NOMO-1 treated with DMSO at 0.1 percent for 48 hours (cell line): ENCODE data around the gene C5orf34.
"Not testable (repeated sequence)": the region's sequence is repeated elsewhere in the genome, so short reads cannot be mapped to it uniquely, and the experiment has no call there.

ENCODE experiments used
- DNase-seq: peaks from one replicate; lab custom pipeline; 2025; ENCODE audit not compliant: unreplicated experiment; lab: John Stamatoyannopoulos, UW

Gene C5orf34

GRCh38 chr5:43520615-43521014 lies 5.7 kb upstream of the C5orf34 start:
- no peak for DNase-seq

GRCh38 chr5:43515678-43516048 lies 715 bp upstream of the C5orf34 start:
- no peak for DNase-seq

- DNase-seq = no peak
Measured at GRCh38 chr5:43514471-43514815, 505 bp downstream of the C5orf34 start.

GRCh38 chr5:43514025-43514424 lies 923 bp downstream of the C5orf34 start:
- DNase-seq = no peak

- DNase-seq = not testable (repeated sequence)
Measured at GRCh38 chr5:43511062-43511461, 3.9 kb downstream of the C5orf34 start.

GRCh38 chr5:43498581-43498980 lies 16.4 kb downstream of the C5orf34 start:
- no peak for DNase-seq

GRCh38 chr5:43497311-43498104 lies 17.4 kb downstream of the C5orf34 start:
- DNase-seq = no peak

GRCh38 chr5:43491326-43491725 lies 23.6 kb downstream of the C5orf34 start:
- DNase-seq = no peak

GRCh38 chr5:43486353-43486752 lies 28.6 kb downstream of the C5orf34 start:
- DNase-seq = no peak

GRCh38 chr5:43485406-43485805 lies 29.5 kb downstream of the C5orf34 start:
- DNase-seq = peak; percentile 95

GRCh38 chr5:43484106-43484849 lies 30.7 kb downstream of the C5orf34 start:
- DNase-seq = peak; percentile 96

GRCh38 chr5:43483298-43484105 lies 31.4 kb downstream of the C5orf34 start, which contains the start of gene TMEM267:
Gene TMEM267, minus strand, starts transcription at chr5:43483865. Its CDS starts 29,896 bp downstream, at chr5:43453969.
- peak; percentile 97 for DNase-seq

- DNase-seq = no peak
Measured at GRCh38 chr5:43482490-43483297, 32.3 kb downstream of the C5orf34 start.

GRCh38 chr5:43469671-43470391 lies 45.1 kb downstream of the C5orf34 start:
- no peak for DNase-seq

- DNase-seq = no peak
Measured at GRCh38 chr5:43467100-43467499, 47.8 kb downstream of the C5orf34 start.

GRCh38 chr5:43465455-43465854 lies 49.5 kb downstream of the C5orf34 start:
- DNase-seq = not testable (repeated sequence)

- DNase-seq = no peak
Measured at GRCh38 chr5:43461066-43461465, 53.9 kb downstream of the C5orf34 start.

GRCh38 chr5:43456556-43456955 lies 58.4 kb downstream of the C5orf34 start:
- DNase-seq = no peak

- DNase-seq = not testable (repeated sequence)
Measured at GRCh38 chr5:43441575-43441974, 73.4 kb downstream of the C5orf34 start.

- no peak for DNase-seq
Measured at GRCh38 chr5:43437062-43437660, 77.8 kb downstream of the C5orf34 start.
